ENCODE results near the gene CEACAM6.

Gene CEACAM6

DNA sequence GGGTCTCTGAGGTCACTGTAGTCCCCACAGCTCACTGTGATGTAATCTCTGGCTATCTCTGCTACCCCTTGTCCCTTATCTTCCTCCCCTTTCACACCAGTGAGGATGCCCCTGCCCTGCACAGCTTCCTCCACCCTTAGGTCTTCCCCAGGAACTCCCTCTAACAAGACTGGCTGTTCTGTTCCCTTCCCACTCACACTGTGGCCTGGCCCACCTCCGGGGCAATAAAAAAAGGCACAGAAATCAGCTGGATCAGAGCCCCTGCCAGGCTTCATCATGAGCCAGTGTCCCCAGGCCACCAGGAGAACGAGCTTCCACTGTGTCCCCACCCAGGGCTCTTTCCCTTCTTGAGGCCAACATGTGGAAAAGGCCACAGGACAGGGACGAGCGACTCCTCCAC is 45.7 kb downstream of the CEACAM6 start:
- no peak overlapping the region for H3K4me3 ChIP-seq (ENCODE audit: low read depth, low read length, poor library complexity, severe bottlenecking)
- TF ChIP-seq CTCF (IDR thresholded peaks at IDR 0.05; ENCODE audit: low read length) (no peak), EZH2 (IDR thresholded peaks at IDR 0.05; ENCODE audit: borderline replicate concordance, low read length) (no peak)
- H2AFZ ChIP-seq (ENCODE audit: low read length): no peak overlapping the region
- H3K9me3 ChIP-seq (ENCODE audit: low read length): no peaks in the 10 kb centered on the region
- H3K9ac ChIP-seq (ENCODE audit: low read length): no peak overlapping the region
- no peaks in the 10 kb centered on the region for H3K79me2 ChIP-seq (ENCODE audit: insufficient read depth, low read length)
- H3K27me3 ChIP-seq (ENCODE audit: insufficient read depth, low read length): no peaks in the 10 kb centered on the region; the same call in 1 of the 2 replicates
- H3F3A ChIP-seq (ENCODE audit: insufficient read depth, low read length): no peaks in the 10 kb centered on the region
- peaks cover 11% of the 10 kb centered on the region for H3K4me1 ChIP-seq (ENCODE audit: insufficient read depth, low read length, severe bottlenecking)
- no peak overlapping the region for H3K27ac ChIP-seq (ENCODE audit: low read depth, low read length, poor library complexity, severe bottlenecking)
- no peak overlapping the region for H3K4me2 ChIP-seq (ENCODE audit: low read length)
- H3K36me3 ChIP-seq (ENCODE audit: insufficient read depth, low read length): no peaks in the 10 kb centered on the region
- no peaks in the 10 kb centered on the region for H3K9me2 ChIP-seq (ENCODE audit: low read depth, low read length)
- no peaks in the 10 kb centered on the region for H4K20me1 ChIP-seq (ENCODE audit: insufficient read depth, low read length)

- peaks cover 11% of the 10 kb centered on the region for H3K4me1 ChIP-seq (ENCODE audit: insufficient read depth, low read length, severe bottlenecking)
- no peak overlapping the region for H2AFZ ChIP-seq (ENCODE audit: low read length)
- H3K79me2 ChIP-seq (ENCODE audit: insufficient read depth, low read length): no peaks in the 10 kb centered on the region
- H3K9me3 ChIP-seq (ENCODE audit: low read length): no peaks in the 10 kb centered on the region
- no peaks in the 10 kb centered on the region for H4K20me1 ChIP-seq (ENCODE audit: insufficient read depth, low read length)
- no peak overlapping the region for H3K4me2 ChIP-seq (ENCODE audit: low read length)
- no peak overlapping the region for H3K9ac ChIP-seq (ENCODE audit: low read length)
- no peaks in the 10 kb centered on the region for H3K9me2 ChIP-seq (ENCODE audit: low read depth, low read length)
- no peak overlapping the region for H3K27ac ChIP-seq (ENCODE audit: low read depth, low read length, poor library complexity, severe bottlenecking)
- TF ChIP-seq CTCF (IDR thresholded peaks at IDR 0.05; ENCODE audit: low read length) (no peak), EZH2 (IDR thresholded peaks at IDR 0.05; ENCODE audit: borderline replicate concordance, low read length) (no peak)
- no peaks in the 10 kb centered on the region for H3F3A ChIP-seq (ENCODE audit: insufficient read depth, low read length)
- H3K27me3 ChIP-seq (ENCODE audit: insufficient read depth, low read length): no peaks in the 10 kb centered on the region; the same call in 1 of the 2 replicates
- H3K4me3 ChIP-seq (ENCODE audit: low read depth, low read length, poor library complexity, severe bottlenecking): no peak overlapping the region
- H3K36me3 ChIP-seq (ENCODE audit: insufficient read depth, low read length): no peaks in the 10 kb centered on the region
These were observed 46.5 kb downstream of the CEACAM6 start for GRCh38 chr19:41801792-41802211.

- Histone ChIP-seq H3K27me3 (ENCODE audit: insufficient read depth, low read length) (no peaks in the 10 kb centered on the region; the same call in 1 of the 2 replicates), H4K20me1 (ENCODE audit: insufficient read depth, low read length) (no peaks in the 10 kb centered on the region), H3K9me3 (ENCODE audit: low read length) (no peaks in the 10 kb centered on the region), H3K9me2 (ENCODE audit: low read depth, low read length) (no peaks in the 10 kb centered on the region), H3K36me3 (ENCODE audit: insufficient read depth, low read length) (no peaks in the 10 kb centered on the region), H3K4me3 (ENCODE audit: low read depth, low read length, poor library complexity, severe bottlenecking) (no peak overlapping the region), H3K4me1 (ENCODE audit: insufficient read depth, low read length, severe bottlenecking) (peaks cover 11% of the 10 kb centered on the region), H3K79me2 (ENCODE audit: insufficient read depth, low read length) (no peaks in the 10 kb centered on the region), H3K4me2 (ENCODE audit: low read length) (no peak overlapping the region), H2AFZ (ENCODE audit: low read length) (no peak overlapping the region), H3K27ac (ENCODE audit: low read depth, low read length, poor library complexity, severe bottlenecking) (no peak overlapping the region), H3F3A (ENCODE audit: insufficient read depth, low read length) (no peaks in the 10 kb centered on the region), H3K9ac (ENCODE audit: low read length) (no peak overlapping the region)
- TF ChIP-seq CTCF (IDR thresholded peaks at IDR 0.05; ENCODE audit: low read length) (no peak), EZH2 (IDR thresholded peaks at IDR 0.05; ENCODE audit: borderline replicate concordance, low read length) (no peak)
These were observed 47.4 kb downstream of the CEACAM6 start for GRCh38 chr19:41802770-41803169.
